Mesenteric fat pad (tissue), 1 donor: ENCODE results near the gene MGAT2. TPM values are rescaled to one million over a fixed set of nuclear protein-coding genes. Genes with fewer than 3 reads are reported as not detected.
A peak's percentile ranks its signal among the peaks of the same experiment; 100 is the strongest.
"Not testable (repeated sequence)": the region's sequence is repeated elsewhere in the genome, so short reads cannot be mapped to it uniquely, and the experiment has no call there.

Experiments
- DNase-seq: peaks from one replicate; pipeline ENCODE4 v3.0.0-alpha.2; 2020; ENCODE audit warnings: low spot score
- long read RNA-seq: library from polyadenylated mRNA; unstranded; transcript quantifications from one replicate; pipeline ENCODE4 v2.0.0, GENCODE V29; 2020
- total RNA-seq: library from RNA; stranded (reverse); fragmentation: NEBNext Ultra II Directional; extraction: Animal tissue kit (Norgen Biotek cat#: 25700); gene quantifications from one replicate; pipeline ENCODE4 v1.2.1, GENCODE V29; 2021
- donor health status: DM: yes; HTN: yes; CAD: no.

Gene MGAT2
- 36.5 TPM for total RNA-seq
- long read RNA-seq, transcript MGAT2-201 (1 exons, 2,687 nt): major isoform, 36 of 36 reads
- long read RNA-seq, partial matches to known transcripts: 0 of 36 reads
- long read RNA-seq, other reads (novel, unspliced or antisense): 0 of 36 reads

GRCh38 chr14:49620182-49621113 lies at the start of gene MGAT2, which contains the start of gene RPL36AL:
TSS of gene MGAT2 (plus strand) at chr14:49620799. CDS start at chr14:49621269, 470 bp downstream.
TSS of gene RPL36AL (minus strand) at chr14:49620626. CDS start at chr14:49619104, 1,522 bp downstream.
- peak; percentile 100 for DNase-seq

GRCh38 chr14:49574038-49574437 lies 46.6 kb upstream of the MGAT2 start:
- DNase-seq: no peak

GRCh38 chr14:49578141-49578540 lies 42.5 kb upstream of the MGAT2 start:
- no peak for DNase-seq

- no peak for DNase-seq
Observed at GRCh38 chr14:49579841-49580240, 40.8 kb upstream of the MGAT2 start.

- no peak for DNase-seq
Observed at GRCh38 chr14:49581209-49582112, 39.1 kb upstream of the MGAT2 start.

GRCh38 chr14:49582113-49582977 lies 38.3 kb upstream of the MGAT2 start:
- DNase-seq: no peak

GRCh38 chr14:49583629-49584028 lies 37.0 kb upstream of the MGAT2 start:
- no peak for DNase-seq

- no peak for DNase-seq
Observed at GRCh38 chr14:49584058-49584457, 36.5 kb upstream of the MGAT2 start.

- not testable (repeated sequence) for DNase-seq
Observed at GRCh38 chr14:49584981-49585640, 35.5 kb upstream of the MGAT2 start.

- peak; percentile 98 for DNase-seq
Observed at GRCh38 chr14:49585803-49586672, 34.6 kb upstream of the MGAT2 start, which contains the start of gene RPS29. TSS of gene RPS29 (minus strand) at chr14:49586380. CDS start at chr14:49586346, 34 bp downstream.

- no peak for DNase-seq
Observed at GRCh38 chr14:49586673-49587460, 33.7 kb upstream of the MGAT2 start.

GRCh38 chr14:49589387-49589786 lies 31.2 kb upstream of the MGAT2 start:
- DNase-seq: no peak

- DNase-seq: no peak
Observed at GRCh38 chr14:49593016-49593415, 27.6 kb upstream of the MGAT2 start.

- no peak for DNase-seq
Observed at GRCh38 chr14:49594347-49595091, 26.1 kb upstream of the MGAT2 start.

- no peak for DNase-seq
Observed at GRCh38 chr14:49598189-49598484, 22.5 kb upstream of the MGAT2 start.

GRCh38 chr14:49598485-49599300 lies 21.9 kb upstream of the MGAT2 start, which contains the start of gene LRR1:
TSS of gene LRR1 (plus strand) at chr14:49598940. CDS start at chr14:49599021, 81 bp downstream.
- DNase-seq: peak; percentile 96
